ENCODE results near the gene RPS15A. TPM values are rescaled to one million over a fixed set of nuclear protein-coding genes. Genes with fewer than 3 reads are reported as not detected.

RPS15A gene
- total RNA-seq, 1 donor from 2014 or later: 1,036 TPM

GRCh38 chr16:18811925-18812324 is 21.8 kb upstream of the RPS15A start:
- H3K27me3 Mint-ChIP-seq (ENCODE audit: low read depth, unreplicated experiment): no peaks in the 10 kb centered on the region
- Histone ChIP-seq H3K36me3 (ENCODE audit: insufficient read depth, low read length) (peaks cover 60% of the 10 kb centered on the region), H3K9me3 (ENCODE audit: insufficient read depth, low read depth, low read length) (no peaks in the 10 kb centered on the region), H3K79me2 (ENCODE audit: insufficient read depth, low read length) (peaks cover 4% of the 10 kb centered on the region), H3K4me2 (ENCODE audit: low read length) (no peak overlapping the region), H3K4me3 (ENCODE audit: insufficient read depth, low read depth, low read length) (no peak overlapping the region), H2AFZ (ENCODE audit: low read depth, low read length) (no peak overlapping the region), H3K4me1 (ENCODE audit: insufficient read depth, low read length) (no peaks in the 10 kb centered on the region), H3K27me3 (ENCODE audit: insufficient read depth, low read length) (no peaks in the 10 kb centered on the region), H4K20me1 (ENCODE audit: insufficient read depth, low read length) (no peaks in the 10 kb centered on the region), H3K27ac (ENCODE audit: low read depth, low read length) (no peak overlapping the region), H3K9ac (ENCODE audit: low read length) (no peak overlapping the region)
- no peak overlapping the region for H3K27ac Mint-ChIP-seq (ENCODE audit: unreplicated experiment)
- H3K36me3 Mint-ChIP-seq (ENCODE audit: low read depth, unreplicated experiment): peaks cover 24% of the 10 kb centered on the region
- no peaks in the 10 kb centered on the region for H3K4me1 Mint-ChIP-seq (ENCODE audit: low read depth, unreplicated experiment)
- no peak for DNase-seq (ENCODE audit: low read depth)
- no peak overlapping the region for H3K4me3 Mint-ChIP-seq (ENCODE audit: unreplicated experiment)
- H3K9me3 Mint-ChIP-seq (ENCODE audit: unreplicated experiment): no peaks in the 10 kb centered on the region
- FAIRE-seq: no peak
- no peak for TF ChIP-seq CTCF (IDR thresholded peaks at IDR 0.05; ENCODE audit: insufficient read depth, low read depth, low read length)
- TF ChIP-seq EZH2 (IDR thresholded peaks at IDR 0.05; ENCODE audit: insufficient read depth, low read length): no peak

DNA sequence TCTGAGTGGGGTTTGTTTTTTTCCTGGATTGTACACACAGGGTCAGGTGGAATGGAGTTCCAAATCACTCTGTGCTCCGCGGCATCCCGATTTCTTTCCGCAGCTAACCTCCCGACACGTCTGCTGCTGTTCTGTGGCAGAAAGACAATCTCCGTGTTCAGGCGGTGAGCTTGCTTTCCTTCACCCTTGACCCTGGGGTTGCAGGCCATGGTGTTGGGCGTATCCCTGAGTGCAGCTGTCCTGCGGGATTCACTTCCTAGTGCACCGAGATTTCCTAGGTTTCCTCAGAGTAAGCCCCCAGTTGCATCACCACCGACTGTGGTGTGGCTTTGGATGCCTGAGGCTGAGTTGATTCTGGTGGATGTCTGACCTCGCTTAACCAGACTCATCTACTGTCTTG is 19.0 kb upstream of the RPS15A start:
- H3K79me2 ChIP-seq (ENCODE audit: insufficient read depth, low read length): peaks cover 9% of the 10 kb centered on the region
- no peak overlapping the region for H2AFZ ChIP-seq (ENCODE audit: low read depth, low read length)
- no peak overlapping the region for H3K4me3 ChIP-seq (ENCODE audit: insufficient read depth, low read depth, low read length)
- TF ChIP-seq EZH2 (IDR thresholded peaks at IDR 0.05; ENCODE audit: insufficient read depth, low read length): no peak
- TF ChIP-seq CTCF (IDR thresholded peaks at IDR 0.05; ENCODE audit: insufficient read depth, low read depth, low read length): no peak
- no peak overlapping the region for H3K4me2 ChIP-seq (ENCODE audit: low read length)
- H4K20me1 ChIP-seq (ENCODE audit: insufficient read depth, low read length): no peaks in the 10 kb centered on the region
- peaks cover 37% of the 10 kb centered on the region for H3K36me3 ChIP-seq (ENCODE audit: insufficient read depth, low read length)
- DNase-seq (ENCODE audit: low read depth): no peak
- FAIRE-seq: no peak
- H3K9ac ChIP-seq (ENCODE audit: low read length): no peak overlapping the region
- H3K27me3 ChIP-seq (ENCODE audit: insufficient read depth, low read length): no peaks in the 10 kb centered on the region
- Mint-ChIP-seq H3K4me1 (ENCODE audit: low read depth, unreplicated experiment) (peaks cover 14% of the 10 kb centered on the region), H3K9me3 (ENCODE audit: unreplicated experiment) (no peaks in the 10 kb centered on the region), H3K27me3 (ENCODE audit: low read depth, unreplicated experiment) (peaks cover 1% of the 10 kb centered on the region), H3K4me3 (ENCODE audit: unreplicated experiment) (no peak overlapping the region), H3K36me3 (ENCODE audit: low read depth, unreplicated experiment) (peaks cover 23% of the 10 kb centered on the region), H3K27ac (ENCODE audit: unreplicated experiment) (no peak overlapping the region)
- peaks cover 2% of the 10 kb centered on the region for H3K4me1 ChIP-seq (ENCODE audit: insufficient read depth, low read length)
- no peaks in the 10 kb centered on the region for H3K9me3 ChIP-seq (ENCODE audit: insufficient read depth, low read depth, low read length)
- no peak overlapping the region for H3K27ac ChIP-seq (ENCODE audit: low read depth, low read length)

- Histone ChIP-seq H3K4me2 (ENCODE audit: low read length) (no peak overlapping the region), H3K79me2 (ENCODE audit: insufficient read depth, low read length) (peaks cover 19% of the 10 kb centered on the region), H3K9ac (ENCODE audit: low read length) (no peak overlapping the region), H3K27ac (ENCODE audit: low read depth, low read length) (no peak overlapping the region), H3K4me1 (ENCODE audit: insufficient read depth, low read length) (peaks cover 15% of the 10 kb centered on the region), H3K4me3 (ENCODE audit: insufficient read depth, low read depth, low read length) (no peak overlapping the region), H2AFZ (ENCODE audit: low read depth, low read length) (no peak overlapping the region), H3K36me3 (ENCODE audit: insufficient read depth, low read length) (peaks cover 20% of the 10 kb centered on the region), H3K27me3 (ENCODE audit: insufficient read depth, low read length) (no peaks in the 10 kb centered on the region), H3K9me3 (ENCODE audit: insufficient read depth, low read depth, low read length) (no peaks in the 10 kb centered on the region), H4K20me1 (ENCODE audit: insufficient read depth, low read length) (peaks cover 9% of the 10 kb centered on the region)
- Mint-ChIP-seq H3K27ac (ENCODE audit: unreplicated experiment) (no peak overlapping the region), H3K9me3 (ENCODE audit: unreplicated experiment) (no peaks in the 10 kb centered on the region), H3K36me3 (ENCODE audit: low read depth, unreplicated experiment) (peaks cover 12% of the 10 kb centered on the region), H3K4me3 (ENCODE audit: unreplicated experiment) (no peak overlapping the region), H3K27me3 (ENCODE audit: low read depth, unreplicated experiment) (peaks cover 1% of the 10 kb centered on the region), H3K4me1 (ENCODE audit: low read depth, unreplicated experiment) (peaks cover 26% of the 10 kb centered on the region)
- DNase-seq (ENCODE audit: low read depth) (no peak), FAIRE-seq (no peak)
- TF ChIP-seq EZH2 (IDR thresholded peaks at IDR 0.05; ENCODE audit: insufficient read depth, low read length) (no peak), CTCF (IDR thresholded peaks at IDR 0.05; ENCODE audit: insufficient read depth, low read depth, low read length) (no peak)
Measured at GRCh38 chr16:18805257-18805773, 15.2 kb upstream of the RPS15A start.

Data from astrocyte (in vitro differentiated cells and primary cell).